Measurements from ENCODE around the gene GPD1L.

Gene GPD1L

GRCh38 chr3:32123620-32124019 lies 17.2 kb downstream of the GPD1L start:
- TF ChIP-seq CTCF (IDR thresholded peaks at IDR 0.05; ENCODE audit: insufficient read depth, low read length, poor library complexity, severe bottlenecking) (no peak), EZH2phosphoT487 (conservative IDR thresholded peaks at IDR 0.05; ENCODE audit: low read length) (no peak)
- no peak overlapping the region for H3K4me3 ChIP-seq (ENCODE audit: insufficient read depth, low read length, poor library complexity, severe bottlenecking)
- no peaks in the 10 kb centered on the region for H3K27me3 ChIP-seq (ENCODE audit: low read length)
- H3K79me2 ChIP-seq (ENCODE audit: insufficient read depth, low read length), result peaks cover 26% of the 10 kb centered on the region; the same call in 1 of the 2 replicates
- no peak overlapping the region for H3K9ac ChIP-seq (ENCODE audit: low read length)
- no peaks in the 10 kb centered on the region for H3F3A ChIP-seq (ENCODE audit: insufficient read depth)
- H3K36me3 ChIP-seq (ENCODE audit: low read length), result no peaks in the 10 kb centered on the region
- no peaks in the 10 kb centered on the region for H3K9me2 ChIP-seq (replicated peaks; ENCODE audit: insufficient read depth, low read length)
- H4K20me1 ChIP-seq (ENCODE audit: low read depth, low read length), result no peaks in the 10 kb centered on the region; the same call in 1 of the 2 replicates
- no peak overlapping the region for H3K27ac ChIP-seq (ENCODE audit: low read depth, low read length)
- no peak overlapping the region for H2AFZ ChIP-seq (ENCODE audit: low read depth, low read length, severe bottlenecking)
- no peaks in the 10 kb centered on the region for H3K9me3 ChIP-seq (ENCODE audit: insufficient read depth, low read length)
- no peak overlapping the region for H3K4me2 ChIP-seq (ENCODE audit: low read depth, low read length, poor library complexity, severe bottlenecking)

DNA sequence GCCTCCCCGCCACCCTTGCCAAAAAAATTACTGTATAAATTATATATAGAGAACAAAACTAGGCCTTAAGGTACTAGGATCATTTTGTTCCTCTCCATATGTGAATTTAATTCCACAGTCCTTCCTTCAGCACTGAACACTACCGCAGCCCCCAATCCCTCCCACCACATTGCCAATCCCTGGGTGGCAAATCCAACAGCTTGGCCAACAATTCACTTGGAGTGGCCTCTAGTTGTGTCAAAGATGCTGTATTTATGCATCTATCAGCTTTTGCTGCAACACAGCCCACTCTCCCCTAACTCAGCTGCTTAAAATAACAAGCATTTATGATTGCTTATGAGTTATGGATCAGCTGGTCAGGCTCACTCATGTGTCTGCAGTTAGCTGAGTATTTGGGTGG lies 18.6 kb downstream of the GPD1L start:
- no peak overlapping the region for H3K4me2 ChIP-seq (ENCODE audit: low read depth, low read length, poor library complexity, severe bottlenecking)
- H2AFZ ChIP-seq (ENCODE audit: low read depth, low read length, severe bottlenecking), result no peak overlapping the region
- TF ChIP-seq EZH2phosphoT487 (conservative IDR thresholded peaks at IDR 0.05; ENCODE audit: low read length), result no peak
- TF ChIP-seq CTCF (IDR thresholded peaks at IDR 0.05; ENCODE audit: insufficient read depth, low read length, poor library complexity, severe bottlenecking), result no peak
- no peaks in the 10 kb centered on the region for H3F3A ChIP-seq (ENCODE audit: insufficient read depth)
- no peak overlapping the region for H3K9ac ChIP-seq (ENCODE audit: low read length)
- no peaks in the 10 kb centered on the region for H3K36me3 ChIP-seq (ENCODE audit: low read length)
- H3K9me3 ChIP-seq (ENCODE audit: insufficient read depth, low read length), result no peaks in the 10 kb centered on the region
- no peaks in the 10 kb centered on the region for H3K27me3 ChIP-seq (ENCODE audit: low read length)
- H3K27ac ChIP-seq (ENCODE audit: low read depth, low read length), result no peak overlapping the region
- peaks cover 21% of the 10 kb centered on the region; the same call in 1 of the 2 replicates for H3K79me2 ChIP-seq (ENCODE audit: insufficient read depth, low read length)
- no peaks in the 10 kb centered on the region for H3K9me2 ChIP-seq (replicated peaks; ENCODE audit: insufficient read depth, low read length)
- H4K20me1 ChIP-seq (ENCODE audit: low read depth, low read length), result no peaks in the 10 kb centered on the region; the same call in 1 of the 2 replicates
- H3K4me3 ChIP-seq (ENCODE audit: insufficient read depth, low read length, poor library complexity, severe bottlenecking), result no peak overlapping the region

DNA sequence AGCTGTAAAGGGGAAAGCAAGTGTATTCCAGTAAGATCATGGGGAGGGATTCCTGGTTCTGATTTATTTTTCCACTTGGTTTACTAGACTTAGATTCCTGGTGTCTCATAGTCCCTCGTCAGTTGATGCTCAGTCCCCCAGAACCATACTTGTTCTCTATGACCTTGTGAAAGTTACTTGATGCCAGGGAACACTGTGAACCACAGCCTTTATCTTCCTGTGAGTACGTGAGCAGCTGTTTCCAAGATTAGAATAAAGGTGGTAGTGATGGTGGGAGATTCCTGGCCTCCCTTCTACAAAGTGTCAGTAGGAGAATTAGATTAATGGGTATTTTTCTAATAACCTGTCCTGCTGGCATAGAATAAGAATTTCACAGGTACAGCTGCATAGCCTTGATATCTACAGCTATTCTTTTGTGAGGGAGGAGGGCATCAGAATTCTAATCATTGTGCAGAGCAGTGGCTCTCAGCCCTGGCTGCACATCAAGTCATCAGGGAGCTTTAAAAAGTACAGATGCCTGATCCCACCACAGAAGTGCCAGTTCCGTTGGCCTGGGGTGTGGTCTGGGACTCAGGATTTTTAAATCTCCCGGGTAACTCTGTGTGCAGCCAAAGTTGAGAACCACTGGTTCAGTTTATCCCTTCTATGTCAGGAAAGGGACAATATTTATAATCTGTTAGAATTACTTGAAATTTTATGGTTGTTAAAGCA lies 20.0 kb downstream of the GPD1L start:
- Histone ChIP-seq H3K79me2 (ENCODE audit: insufficient read depth, low read length) (peaks cover 17% of the 10 kb centered on the region; the same call in 1 of the 2 replicates), H3K4me3 (ENCODE audit: insufficient read depth, low read length, poor library complexity, severe bottlenecking) (no peak overlapping the region), H3K27me3 (ENCODE audit: low read length) (no peaks in the 10 kb centered on the region), H3K4me2 (ENCODE audit: low read depth, low read length, poor library complexity, severe bottlenecking) (no peak overlapping the region), H3K27ac (ENCODE audit: low read depth, low read length) (no peak overlapping the region), H4K20me1 (ENCODE audit: low read depth, low read length) (no peaks in the 10 kb centered on the region), H3F3A (ENCODE audit: insufficient read depth) (no peaks in the 10 kb centered on the region), H3K9ac (ENCODE audit: low read length) (no peak overlapping the region), H3K36me3 (ENCODE audit: low read length) (no peaks in the 10 kb centered on the region), H3K9me3 (ENCODE audit: insufficient read depth, low read length) (no peaks in the 10 kb centered on the region), H2AFZ (ENCODE audit: low read depth, low read length, severe bottlenecking) (no peak overlapping the region), H3K9me2 (replicated peaks; ENCODE audit: insufficient read depth, low read length) (no peaks in the 10 kb centered on the region)
- no peak for TF ChIP-seq EZH2phosphoT487 (conservative IDR thresholded peaks at IDR 0.05; ENCODE audit: low read length)
- no peak for TF ChIP-seq CTCF (IDR thresholded peaks at IDR 0.05; ENCODE audit: insufficient read depth, low read length, poor library complexity, severe bottlenecking)
